GM21367 (cell line): Measurements from ENCODE around the gene RAB8A.

ENCODE experiments used
- ATAC-seq: cut with Tn5 transposase; IDR thresholded peaks from one replicate; pipeline ENCODE4 v1.9.1; 2021; ENCODE audit not compliant: unreplicated experiment

RAB8A gene

GRCh38 chr19:16111160-16111908 lies at the start of gene RAB8A:
TSS of gene RAB8A (plus strand) at chr19:16111889. CDS start at chr19:16111902, 13 bp downstream.
- ATAC-seq, result peak; percentile 71

- ATAC-seq, result no peak
These were observed 49.7 kb upstream of the RAB8A start for GRCh38 chr19:16061943-16062342.

GRCh38 chr19:16062789-16063188 lies 48.9 kb upstream of the RAB8A start:
- ATAC-seq, result no peak

GRCh38 chr19:16064209-16064889 lies 47.3 kb upstream of the RAB8A start:
- ATAC-seq, result no peak

GRCh38 chr19:16066611-16067104 lies 45.0 kb upstream of the RAB8A start:
- no peak for ATAC-seq

- ATAC-seq, result no peak
These were observed 44.3 kb upstream of the RAB8A start for GRCh38 chr19:16067205-16067938.

GRCh38 chr19:16068696-16069259 lies 42.9 kb upstream of the RAB8A start:
- ATAC-seq, result no peak

- no peak for ATAC-seq
These were observed 41.8 kb upstream of the RAB8A start for GRCh38 chr19:16069813-16070365.

- ATAC-seq, result peak; percentile 49
These were observed 41.2 kb upstream of the RAB8A start for GRCh38 chr19:16070366-16070990.

GRCh38 chr19:16071072-16071691 lies 40.5 kb upstream of the RAB8A start:
- ATAC-seq, result no peak

GRCh38 chr19:16073481-16073880 lies 38.2 kb upstream of the RAB8A start:
- no peak for ATAC-seq

GRCh38 chr19:16073988-16074387 lies 37.7 kb upstream of the RAB8A start:
- ATAC-seq, result no peak

- ATAC-seq, result no peak
These were observed 37.0 kb upstream of the RAB8A start for GRCh38 chr19:16074488-16075365.

- ATAC-seq, result peak; percentile 1
These were observed 36.1 kb upstream of the RAB8A start for GRCh38 chr19:16075430-16076153.

- peak; percentile 56 for ATAC-seq
These were observed 35.3 kb upstream of the RAB8A start, which contains the start of gene TPM4 for GRCh38 chr19:16076154-16076957. TSS of gene TPM4 (plus strand) at chr19:16076495. CDS start at chr19:16076566, 71 bp downstream.

GRCh38 chr19:16076958-16077611 lies 34.6 kb upstream of the RAB8A start:
- no peak for ATAC-seq
